Measurements from ENCODE around the gene NID2. TPM values are rescaled to one million over a fixed set of nuclear protein-coding genes. Genes with fewer than 3 reads are reported as not detected.

The NID2 gene
- total RNA-seq, 5 donors from 2014 or later (not counting 1 experiment from before 2014, with no cell fraction given): 0.38 to 1.1 (median 0.89) TPM

GRCh38 chr14:51960866-51961265 is 108.0 kb downstream of the NID2 start:
- no peaks in the 10 kb centered on the region for H3K27me3 Mint-ChIP-seq
- H3K4me1 Mint-ChIP-seq: peaks cover 50 to 66% (median 62%) of the 10 kb centered on the region in 3 donors
- peaks cover 68% of the 10 kb centered on the region for H3K36me3 Mint-ChIP-seq
- Histone ChIP-seq H3K4me3 (ENCODE audit: control insufficient read depth in 1 of 2, extremely low read depth in 1 of 2, low read length in 1 of 2) (no peak overlapping the region), H3K27me3 (replicated peaks in 1 of 2; ENCODE audit: control insufficient read depth in 2 of 2, extremely low read depth in 1 of 2, insufficient read depth in 2 of 2, low read length in 1 of 2) (no peaks in the 10 kb centered on the region), H3K4me1 (ENCODE audit: control insufficient read depth in 1 of 2, extremely low read depth in 1 of 2, insufficient read depth in 2 of 2, low read length in 2 of 2) (peaks cover 3 to 6% of the 10 kb centered on the region in 2 experiments), H3K36me3 (ENCODE audit: control insufficient read depth in 2 of 2, extremely low read depth in 1 of 2, insufficient read depth in 1 of 2, low read length in 1 of 2) (peaks cover 0 to 62% of the 10 kb centered on the region in 2 donors), H3K27ac (ENCODE audit: low read length) (no peak overlapping the region), H3K9me3 (peaks cover 5% of the 10 kb centered on the region)
- H3K9me3 Mint-ChIP-seq: peaks cover 20 to 33% (median 20%) of the 10 kb centered on the region in 3 donors
- CTCF ChIA-PET: no interaction called here
- peak overlapping the region; percentile 62 to 85 for H3K27ac Mint-ChIP-seq
- DNase-seq: no peak
- ATAC-seq (replicated peaks in 1 of 4): no peak
- peak overlapping the region in 1 of 3 donors; percentile 4 for H3K4me3 Mint-ChIP-seq
- POLR2A ChIA-PET: no interaction called here

- POLR2A ChIA-PET: no interaction called here
- Mint-ChIP-seq H3K27ac (no peak overlapping the region), H3K4me3 (no peak overlapping the region), H3K27me3 (no peaks in the 10 kb centered on the region), H3K4me1 (peaks cover 50 to 66% (median 65%) of the 10 kb centered on the region in 3 donors), H3K9me3 (peaks cover 20 to 33% (median 20%) of the 10 kb centered on the region in 3 donors), H3K36me3 (peaks cover 73% of the 10 kb centered on the region)
- ATAC-seq (replicated peaks in 1 of 4) (no peak), DNase-seq (no peak)
- WGBS (ENCODE audit: insufficient coverage): no CpG with 5 or more reads among the region's 1 CpG
- peaks cover 5% of the 10 kb centered on the region for H3K9me3 ChIP-seq
- H3K4me3 ChIP-seq (ENCODE audit: control insufficient read depth in 1 of 2, extremely low read depth in 1 of 2, low read length in 1 of 2): no peak overlapping the region
- no peak overlapping the region for H3K27ac ChIP-seq (ENCODE audit: low read length)
- H3K27me3 ChIP-seq (replicated peaks in 1 of 2; ENCODE audit: control insufficient read depth in 2 of 2, extremely low read depth in 1 of 2, insufficient read depth in 2 of 2, low read length in 1 of 2): no peaks in the 10 kb centered on the region
- peaks cover 0 to 62% of the 10 kb centered on the region in 2 donors for H3K36me3 ChIP-seq (ENCODE audit: control insufficient read depth in 2 of 2, extremely low read depth in 1 of 2, insufficient read depth in 1 of 2, low read length in 1 of 2)
- peaks cover 3 to 5% of the 10 kb centered on the region in 2 experiments for H3K4me1 ChIP-seq (ENCODE audit: control insufficient read depth in 1 of 2, extremely low read depth in 1 of 2, insufficient read depth in 2 of 2, low read length in 2 of 2)
- CTCF ChIA-PET: interaction anchor here in 1 of 2 donors (1.1 kb wide), 1 partner anchor 18 kb away, joined by 5 read pairs; no protein-coding TSS in a partner anchor
Observed at GRCh38 chr14:51959928-51960327, 108.9 kb downstream of the NID2 start.

GRCh38 chr14:51957950-51958349 is 110.9 kb downstream of the NID2 start:
- no peak for ATAC-seq (replicated peaks in 1 of 4)
- Mint-ChIP-seq H3K4me1 (peaks cover 43 to 67% (median 66%) of the 10 kb centered on the region in 3 donors), H3K36me3 (peaks cover 83% of the 10 kb centered on the region), H3K4me3 (no peak overlapping the region), H3K27ac (no peak overlapping the region), H3K27me3 (no peaks in the 10 kb centered on the region), H3K9me3 (peaks cover 20 to 33% (median 20%) of the 10 kb centered on the region in 3 donors)
- ChIA-PET POLR2A (no interaction called here), CTCF (interaction anchor here in 1 of 2 donors (1.1 kb wide), 1 partner anchor 178 kb away, joined by 3 read pairs; no protein-coding TSS in a partner anchor)
- Histone ChIP-seq H3K27me3 (replicated peaks in 1 of 2; ENCODE audit: control insufficient read depth in 2 of 2, extremely low read depth in 1 of 2, insufficient read depth in 2 of 2, low read length in 1 of 2) (no peaks in the 10 kb centered on the region), H3K9me3 (peaks cover 5% of the 10 kb centered on the region), H3K27ac (ENCODE audit: low read length) (no peak overlapping the region), H3K4me3 (ENCODE audit: control insufficient read depth in 1 of 2, extremely low read depth in 1 of 2, low read length in 1 of 2) (no peak overlapping the region), H3K36me3 (ENCODE audit: control insufficient read depth in 2 of 2, extremely low read depth in 1 of 2, insufficient read depth in 1 of 2, low read length in 1 of 2) (peaks cover 0 to 71% of the 10 kb centered on the region in 2 donors), H3K4me1 (ENCODE audit: control insufficient read depth in 1 of 2, extremely low read depth in 1 of 2, insufficient read depth in 2 of 2, low read length in 2 of 2) (peaks cover 4 to 5% of the 10 kb centered on the region in 2 experiments)
- WGBS (ENCODE audit: insufficient coverage): 100% methylated on average over 2 of the region's 2 CpGs
- DNase-seq: no peak

Other genes with a start within 250 kb of the NID2 start
- 100 to 1,000 TPM in 2 of 5 donors, 10 to 100 TPM in 3; 82.2 to 197 (median 99.0) TPM for gene GNG2, start 208.4 kb downstream of the NID2 start, total RNA-seq
- 100 to 1,000 TPM in 4 of 5 donors, 10 to 100 TPM in 1; 97.4 to 139 (median 110) TPM for gene RTRAF, start 79.5 kb downstream of the NID2 start, total RNA-seq
- 1 to 10 TPM; 1.8 to 8.9 (median 5.2) TPM for gene PTGDR, start 198.6 kb upstream of the NID2 start, total RNA-seq
- gene PTGER2, start 245.3 kb upstream of the NID2 start, total RNA-seq: 10 to 100 TPM; 38.8 to 68.0 (median 54.7) TPM

All from T-cell (primary cell).